Liver (tissue), 9 donors: Measurements from ENCODE around the gene KLRC2. TPM values are rescaled to one million over a fixed set of nuclear protein-coding genes. Genes with fewer than 3 reads are reported as not detected.

ENCODE experiments used
- DNase-seq: peaks from one replicate; pipeline ENCODE4 v3.0.0-alpha.2; 2017; ENCODE audit warnings: low spot score
- H3K27ac ChIP-seq, 2 donors: one replicate each; pipeline ENCODE4 v1.7.0; 2013; ENCODE audit warnings: inconsistent platforms in 2 of 2, low read length in 2 of 2, control low read depth in 1 of 2, low read depth in 1 of 2, mild to moderate bottlenecking in 1 of 2
- H3K27me3 ChIP-seq, 4 donors: one replicate each; pipeline versions ENCODE4 v1.6.1 to v1.7.0; 2013; ENCODE audit warnings: low read length in 3 of 4, inconsistent platforms in 1 of 4, mild to moderate bottlenecking in 1 of 4, moderate library complexity in 1 of 4; ENCODE audit not compliant: control insufficient read depth in 4 of 4, insufficient read depth in 4 of 4
- H3K36me3 ChIP-seq, 4 donors: one replicate each; pipeline versions ENCODE4 v1.6.1 to v1.7.0; 2013; ENCODE audit warnings: low read length in 3 of 4, mild to moderate bottlenecking in 3 of 4, low read depth in 1 of 4, moderate library complexity in 1 of 4; ENCODE audit not compliant: control insufficient read depth in 4 of 4, insufficient read depth in 3 of 4
- H3K4me1 ChIP-seq, 4 donors: one replicate each; pipeline versions ENCODE4 v1.6.1 to v1.7.0; 2013; ENCODE audit warnings: low read length in 3 of 4, mild to moderate bottlenecking in 3 of 4, moderate library complexity in 1 of 4; ENCODE audit not compliant: control insufficient read depth in 4 of 4, insufficient read depth in 4 of 4
- H3K4me3 ChIP-seq, 3 donors: one replicate each; pipeline versions ENCODE4 v1.6.1 to v1.7.0; 2013; ENCODE audit warnings: low read length in 3 of 3, control low read depth in 1 of 3, low read depth in 1 of 3, mild to moderate bottlenecking in 1 of 3
- H3K9ac ChIP-seq, 2 donors: one replicate each; pipeline ENCODE4 v1.7.0; 2013; ENCODE audit warnings: low read length in 2 of 2, mild to moderate bottlenecking in 2 of 2, moderate library complexity in 2 of 2, control low read depth in 1 of 2, low read depth in 1 of 2
- H3K9me3 ChIP-seq, 4 donors: one replicate each; pipeline versions ENCODE4 v1.6.1 to v1.7.0; 2013; ENCODE audit warnings: low read length in 3 of 4; ENCODE audit not compliant: control insufficient read depth in 4 of 4
- EGR1 ChIP-seq, 2 donors: IDR thresholded peaks; 2 replicates each; pipeline ENCODE4 v1.6.1; 2016 to 2018; ENCODE audit warnings: antibody characterized with exemption in 2 of 2, low read depth in 2 of 2
- FOXA1 ChIP-seq: IDR thresholded peaks from 2 replicates; pipeline ENCODE4 v1.6.1; 2016; ENCODE audit warnings: antibody characterized with exemption
- FOXA2 ChIP-seq: IDR thresholded peaks from 2 replicates; pipeline ENCODE4 v1.6.1; 2016; ENCODE audit warnings: antibody characterized with exemption
- GABPA ChIP-seq, 2 donors: IDR thresholded peaks in 1 of 2; conservative IDR thresholded peaks in 1 of 2; 2 replicates each; pipeline ENCODE4 v1.6.1; 2016; ENCODE audit warnings: antibody characterized with exemption in 2 of 2, mild to moderate bottlenecking in 1 of 2, moderate library complexity in 1 of 2
- HNF4A ChIP-seq, 2 donors: conservative IDR thresholded peaks; 2 replicates each; pipeline ENCODE4 v1.6.1; 2016; ENCODE audit warnings: antibody characterized with exemption in 2 of 2, mild to moderate bottlenecking in 2 of 2
- HNF4G ChIP-seq: IDR thresholded peaks from 2 replicates; pipeline ENCODE4 v1.6.1; 2016; ENCODE audit warnings: antibody characterized with exemption
- JUND ChIP-seq, 2 donors: IDR thresholded peaks; 2 replicates each; pipeline ENCODE4 v1.6.1; 2016; ENCODE audit warnings: antibody characterized with exemption in 2 of 2
- NR2F2 ChIP-seq: IDR thresholded peaks from 2 replicates; pipeline ENCODE4 v1.6.1; 2016; ENCODE audit warnings: antibody characterized with exemption
- RAD21 ChIP-seq, 2 donors: IDR thresholded peaks; 2 replicates each; pipeline ENCODE4 v1.6.1; 2016; ENCODE audit warnings: antibody characterized with exemption in 2 of 2, mild to moderate bottlenecking in 2 of 2
- RXRA ChIP-seq, 2 donors: IDR thresholded peaks; 2 replicates each; pipeline ENCODE4 v1.6.1; 2017 to 2018; ENCODE audit warnings: antibody characterized with exemption in 2 of 2, mild to moderate bottlenecking in 1 of 2
- SP1 ChIP-seq: IDR thresholded peaks from 2 replicates; pipeline ENCODE4 v1.6.1; 2018; ENCODE audit warnings: antibody characterized with exemption, mild to moderate bottlenecking
- TAF1 ChIP-seq: conservative IDR thresholded peaks from 2 replicates; pipeline ENCODE4 v1.6.1; 2016; ENCODE audit warnings: antibody characterized with exemption, mild to moderate bottlenecking
- YY1 ChIP-seq: IDR thresholded peaks from 2 replicates; pipeline ENCODE4 v1.6.1; 2016; ENCODE audit warnings: antibody characterized with exemption, mild to moderate bottlenecking
- WGBS: extraction: QIAGEN DNeasy Blood & Tissue Kit; methylation state at CpG from one replicate; pipeline ENCODE4 v1.1.7; 2013; 5-methylcytosine and 5-hydroxymethylcytosine counted together
- polyA plus RNA-seq, 2 donors: library from polyadenylated mRNA; stranded (reverse) in 1 of 2; unstranded in 1 of 2; fragments of 200-250 nt in 1 of 2; fragments of >200 nt in 1 of 2; fragmentation: Nextera tagmentation in 1 of 2; extraction: Ambion mirVana in 1 of 2; gene quantifications; one replicate each; pipeline versions ENCODE4 v1.2.1 to v1.2.3, GENCODE V29; 2013 to 2015
- total RNA-seq, 2 donors: library from RNA; depleted of rRNA; stranded (reverse); fragments of >200 nt; gene quantifications; one replicate each; pipeline ENCODE4 v1.2.3, GENCODE V29; 2014
- TF ChIP-seq, protein P1 (sequence below): IDR thresholded peaks from 2 replicates; pipeline ENCODE4 v1.6.1; 2016; ENCODE audit warnings: antibody characterized with exemption
- TF ChIP-seq, protein P2 (sequence below): IDR thresholded peaks from 2 replicates; pipeline ENCODE4 v1.6.1; 2016; ENCODE audit warnings: antibody characterized with exemption
- TF ChIP-seq, protein P3 (sequence below): IDR thresholded peaks from 2 replicates; pipeline ENCODE4 v1.6.1; 2016; ENCODE audit warnings: antibody characterized with exemption
- TF ChIP-seq, protein P4 (sequence below): fragments of 150-350 bp; IDR thresholded peaks from 2 replicates; pipeline ENCODE4 v1.5.1; 2017; ENCODE audit warnings: improper control_type of control experiment, low read depth, low read length; ENCODE audit not compliant: missing input control
- TF ChIP-seq, protein P5 (sequence below): IDR thresholded peaks from 2 replicates; pipeline ENCODE4 v1.6.1; 2016; ENCODE audit warnings: antibody characterized with exemption, mild to moderate bottlenecking
- donor health status: healthy.
- donor health status: healthy.
- donor health status: healthy.
- donor health status: healthy.
- donor health status: healthy.

Gene KLRC2
- total and polyA plus RNA-seq, 4 donors: 0.13 to 1.5 (median 0.28) TPM

DNA sequence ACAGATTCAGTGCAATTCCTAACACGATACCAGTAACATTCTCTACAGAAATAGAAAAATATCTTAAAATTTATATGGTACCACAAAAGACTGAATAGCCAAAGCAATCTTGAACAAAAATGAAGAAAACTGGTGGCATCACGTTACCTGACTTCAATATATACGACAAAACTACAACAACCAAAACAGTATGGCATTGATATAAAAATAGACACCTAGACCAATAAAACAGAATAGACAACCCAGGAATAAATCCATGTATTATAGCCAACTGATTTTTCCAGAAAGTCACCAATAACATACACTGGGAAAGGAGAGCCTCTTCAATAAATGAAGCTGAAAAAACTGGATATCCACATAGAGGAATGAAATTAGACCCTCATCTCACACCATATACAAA is 51.6 kb downstream of the KLRC2 start:
- Histone ChIP-seq H3K36me3 (no peaks in the 10 kb centered on the region), H3K9ac (no peak overlapping the region), H3K4me1 (no peaks in the 10 kb centered on the region), H3K4me3 (no peak overlapping the region), H3K9me3 (peaks cover 0 to 2% (median 0%) of the 10 kb centered on the region in 4 donors), H3K27ac (no peak overlapping the region), H3K27me3 (no peaks in the 10 kb centered on the region)
- DNase-seq: no peak
- WGBS: 80% methylated on average over 3 of the region's 3 CpGs
- no peak for TF ChIP-seq FOXA1
- no peak for TF ChIP-seq YY1
- no peak for TF ChIP-seq RXRA (IDR thresholded peaks at IDR 0.05)
- no peak for TF ChIP-seq NR2F2
- TF ChIP-seq SP1: no peak
- TF ChIP-seq JUND (IDR thresholded peaks at IDR 0.05): no peak
- TF ChIP-seq, protein P1, sequence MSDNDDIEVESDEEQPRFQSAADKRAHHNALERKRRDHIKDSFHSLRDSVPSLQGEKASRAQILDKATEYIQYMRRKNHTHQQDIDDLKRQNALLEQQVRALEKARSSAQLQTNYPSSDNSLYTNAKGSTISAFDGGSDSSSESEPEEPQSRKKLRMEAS: no peak
- TF ChIP-seq RAD21 (IDR thresholded peaks at IDR 0.05): no peak
- TF ChIP-seq FOXA2: no peak
- TF ChIP-seq EGR1 (IDR thresholded peaks at IDR 0.05; ENCODE audit: low read depth in 2 of 2): no peak
- TF ChIP-seq HNF4A (conservative IDR thresholded peaks at IDR 0.05): no peak
- TF ChIP-seq HNF4G: no peak
- no peak for TF ChIP-seq GABPA (IDR thresholded peaks at IDR 0.05 in 1 of 2, conservative IDR thresholded peaks at IDR 0.05 in 1 of 2)
- TF ChIP-seq TAF1: no peak
- TF ChIP-seq, protein P2, sequence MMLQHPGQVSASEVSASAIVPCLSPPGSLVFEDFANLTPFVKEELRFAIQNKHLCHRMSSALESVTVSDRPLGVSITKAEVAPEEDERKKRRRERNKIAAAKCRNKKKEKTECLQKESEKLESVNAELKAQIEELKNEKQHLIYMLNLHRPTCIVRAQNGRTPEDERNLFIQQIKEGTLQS: no peak
- TF ChIP-seq, protein P3, sequence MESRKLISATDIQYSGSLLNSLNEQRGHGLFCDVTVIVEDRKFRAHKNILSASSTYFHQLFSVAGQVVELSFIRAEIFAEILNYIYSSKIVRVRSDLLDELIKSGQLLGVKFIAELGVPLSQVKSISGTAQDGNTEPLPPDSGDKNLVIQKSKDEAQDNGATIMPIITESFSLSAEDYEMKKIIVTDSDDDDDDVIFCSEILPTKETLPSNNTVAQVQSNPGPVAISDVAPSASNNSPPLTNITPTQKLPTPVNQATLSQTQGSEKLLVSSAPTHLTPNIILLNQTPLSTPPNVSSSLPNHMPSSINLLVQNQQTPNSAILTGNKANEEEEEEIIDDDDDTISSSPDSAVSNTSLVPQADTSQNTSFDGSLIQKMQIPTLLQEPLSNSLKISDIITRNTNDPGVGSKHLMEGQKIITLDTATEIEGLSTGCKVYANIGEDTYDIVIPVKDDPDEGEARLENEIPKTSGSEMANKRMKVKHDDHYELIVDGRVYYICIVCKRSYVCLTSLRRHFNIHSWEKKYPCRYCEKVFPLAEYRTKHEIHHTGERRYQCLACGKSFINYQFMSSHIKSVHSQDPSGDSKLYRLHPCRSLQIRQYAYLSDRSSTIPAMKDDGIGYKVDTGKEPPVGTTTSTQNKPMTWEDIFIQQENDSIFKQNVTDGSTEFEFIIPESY: no peak

DNA sequence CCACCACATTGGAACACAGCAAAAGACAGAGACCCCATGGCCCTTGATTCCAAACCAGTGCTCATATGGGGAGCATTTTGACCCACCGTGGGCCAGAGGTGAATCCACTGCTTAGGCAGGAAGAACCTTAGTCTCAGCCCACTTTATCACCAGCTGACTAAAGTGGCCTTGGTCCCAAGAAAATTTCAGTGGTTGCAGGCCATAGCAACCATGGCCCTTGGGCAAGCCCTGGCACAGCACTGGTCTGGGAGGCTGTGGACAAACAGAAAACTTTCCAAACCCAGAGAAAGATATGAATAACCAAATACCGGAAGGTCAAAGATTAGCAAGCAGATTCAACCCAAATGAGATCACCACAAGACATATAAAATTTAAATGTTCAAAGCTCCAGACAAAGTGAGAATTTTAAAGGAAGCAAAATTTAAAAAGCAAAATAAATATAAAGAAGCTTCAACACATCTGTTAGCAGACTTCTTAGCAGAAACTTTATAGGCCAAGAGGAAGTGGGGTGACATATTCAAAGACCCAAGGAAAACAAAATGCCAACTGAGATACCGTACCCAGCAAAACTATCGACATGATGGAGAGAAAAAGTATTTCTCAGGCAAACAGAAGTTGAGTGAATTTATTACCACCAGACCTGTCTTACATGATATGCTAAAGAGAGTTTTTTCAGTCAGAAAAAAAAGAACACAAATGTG is 53.7 kb downstream of the KLRC2 start:
- 87% methylated on average over 4 of the region's 4 CpGs for WGBS
- Histone ChIP-seq H3K36me3 (no peaks in the 10 kb centered on the region), H3K4me1 (no peaks in the 10 kb centered on the region), H3K9me3 (peaks cover 0 to 2% (median 0%) of the 10 kb centered on the region in 4 donors), H3K27me3 (no peaks in the 10 kb centered on the region), H3K9ac (peak overlapping the region in 1 of 2 donors; percentile 14), H3K27ac (no peak overlapping the region), H3K4me3 (no peak overlapping the region)
- TF ChIP-seq EGR1 (IDR thresholded peaks at IDR 0.05; ENCODE audit: low read depth in 2 of 2) (no peak), RAD21 (IDR thresholded peaks at IDR 0.05) (no peak), FOXA1 (no peak), HNF4A (conservative IDR thresholded peaks at IDR 0.05) (no peak), FOXA2 (no peak), JUND (IDR thresholded peaks at IDR 0.05) (no peak), HNF4G (no peak), RXRA (IDR thresholded peaks at IDR 0.05) (no peak), YY1 (no peak)
- TF ChIP-seq, protein P4, sequence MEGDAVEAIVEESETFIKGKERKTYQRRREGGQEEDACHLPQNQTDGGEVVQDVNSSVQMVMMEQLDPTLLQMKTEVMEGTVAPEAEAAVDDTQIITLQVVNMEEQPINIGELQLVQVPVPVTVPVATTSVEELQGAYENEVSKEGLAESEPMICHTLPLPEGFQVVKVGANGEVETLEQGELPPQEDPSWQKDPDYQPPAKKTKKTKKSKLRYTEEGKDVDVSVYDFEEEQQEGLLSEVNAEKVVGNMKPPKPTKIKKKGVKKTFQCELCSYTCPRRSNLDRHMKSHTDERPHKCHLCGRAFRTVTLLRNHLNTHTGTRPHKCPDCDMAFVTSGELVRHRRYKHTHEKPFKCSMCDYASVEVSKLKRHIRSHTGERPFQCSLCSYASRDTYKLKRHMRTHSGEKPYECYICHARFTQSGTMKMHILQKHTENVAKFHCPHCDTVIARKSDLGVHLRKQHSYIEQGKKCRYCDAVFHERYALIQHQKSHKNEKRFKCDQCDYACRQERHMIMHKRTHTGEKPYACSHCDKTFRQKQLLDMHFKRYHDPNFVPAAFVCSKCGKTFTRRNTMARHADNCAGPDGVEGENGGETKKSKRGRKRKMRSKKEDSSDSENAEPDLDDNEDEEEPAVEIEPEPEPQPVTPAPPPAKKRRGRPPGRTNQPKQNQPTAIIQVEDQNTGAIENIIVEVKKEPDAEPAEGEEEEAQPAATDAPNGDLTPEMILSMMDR: no peak
- TF ChIP-seq, protein P1: no peak
- TF ChIP-seq, protein P5, sequence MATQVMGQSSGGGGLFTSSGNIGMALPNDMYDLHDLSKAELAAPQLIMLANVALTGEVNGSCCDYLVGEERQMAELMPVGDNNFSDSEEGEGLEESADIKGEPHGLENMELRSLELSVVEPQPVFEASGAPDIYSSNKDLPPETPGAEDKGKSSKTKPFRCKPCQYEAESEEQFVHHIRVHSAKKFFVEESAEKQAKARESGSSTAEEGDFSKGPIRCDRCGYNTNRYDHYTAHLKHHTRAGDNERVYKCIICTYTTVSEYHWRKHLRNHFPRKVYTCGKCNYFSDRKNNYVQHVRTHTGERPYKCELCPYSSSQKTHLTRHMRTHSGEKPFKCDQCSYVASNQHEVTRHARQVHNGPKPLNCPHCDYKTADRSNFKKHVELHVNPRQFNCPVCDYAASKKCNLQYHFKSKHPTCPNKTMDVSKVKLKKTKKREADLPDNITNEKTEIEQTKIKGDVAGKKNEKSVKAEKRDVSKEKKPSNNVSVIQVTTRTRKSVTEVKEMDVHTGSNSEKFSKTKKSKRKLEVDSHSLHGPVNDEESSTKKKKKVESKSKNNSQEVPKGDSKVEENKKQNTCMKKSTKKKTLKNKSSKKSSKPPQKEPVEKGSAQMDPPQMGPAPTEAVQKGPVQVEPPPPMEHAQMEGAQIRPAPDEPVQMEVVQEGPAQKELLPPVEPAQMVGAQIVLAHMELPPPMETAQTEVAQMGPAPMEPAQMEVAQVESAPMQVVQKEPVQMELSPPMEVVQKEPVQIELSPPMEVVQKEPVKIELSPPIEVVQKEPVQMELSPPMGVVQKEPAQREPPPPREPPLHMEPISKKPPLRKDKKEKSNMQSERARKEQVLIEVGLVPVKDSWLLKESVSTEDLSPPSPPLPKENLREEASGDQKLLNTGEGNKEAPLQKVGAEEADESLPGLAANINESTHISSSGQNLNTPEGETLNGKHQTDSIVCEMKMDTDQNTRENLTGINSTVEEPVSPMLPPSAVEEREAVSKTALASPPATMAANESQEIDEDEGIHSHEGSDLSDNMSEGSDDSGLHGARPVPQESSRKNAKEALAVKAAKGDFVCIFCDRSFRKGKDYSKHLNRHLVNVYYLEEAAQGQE: no peak
- no peak for DNase-seq
